BLaER1 (cell line): Measurements from ENCODE around the gene CTDSPL.

ENCODE experiments used
- H3K27ac ChIP-seq: shearing (Covaris generic); formaldehyde crosslinking; 2 replicates; pipeline ENCODE4 v1.8.1; 2022
- H3K27me3 ChIP-seq: shearing (Covaris generic); formaldehyde crosslinking; 2 replicates; pipeline ENCODE4 v1.8.1; 2022
- H3K36me3 ChIP-seq: shearing (Covaris generic); formaldehyde crosslinking; 2 replicates; pipeline ENCODE4 v1.8.1; 2022
- H3K4me1 ChIP-seq: shearing (Covaris generic); formaldehyde crosslinking; 2 replicates; pipeline ENCODE4 v1.8.1; 2022
- H3K4me2 ChIP-seq: shearing (Covaris generic); formaldehyde crosslinking; 2 replicates; pipeline ENCODE4 v1.8.1; 2022
- H3K4me3 ChIP-seq: shearing (Covaris generic); formaldehyde crosslinking; 2 replicates; pipeline ENCODE4 v1.8.1; 2022
- H3K9ac ChIP-seq: shearing (Covaris generic); formaldehyde crosslinking; 2 replicates; pipeline ENCODE4 v1.8.1; 2022
- H3K9me3 ChIP-seq: shearing (Covaris generic); formaldehyde crosslinking; 2 replicates; pipeline ENCODE4 v1.8.1; 2022
- H4K20me1 ChIP-seq: shearing (Covaris generic); formaldehyde crosslinking; 2 replicates; pipeline ENCODE4 v1.8.1; 2022
- Cebpa-rat ChIP-seq: shearing (Covaris generic); IDR thresholded peaks from 2 replicates; pipeline ENCODE4 v1.8.1; 2022

Gene CTDSPL

GRCh38 chr3:37852771-37853170, 8.9 kb upstream of the CTDSPL start:
- Histone ChIP-seq H3K4me2 (no peak overlapping the region), H3K27ac (no peak overlapping the region), H3K4me1 (no peaks in the 10 kb centered on the region), H3K9ac (no peak overlapping the region), H3K9me3 (no peaks in the 10 kb centered on the region), H3K36me3 (peaks cover 4% of the 10 kb centered on the region; the same call in 1 of the 2 replicates), H3K27me3 (no peaks in the 10 kb centered on the region), H4K20me1 (no peaks in the 10 kb centered on the region), H3K4me3 (no peak overlapping the region)
- no peak for TF ChIP-seq Cebpa-rat

DNA sequence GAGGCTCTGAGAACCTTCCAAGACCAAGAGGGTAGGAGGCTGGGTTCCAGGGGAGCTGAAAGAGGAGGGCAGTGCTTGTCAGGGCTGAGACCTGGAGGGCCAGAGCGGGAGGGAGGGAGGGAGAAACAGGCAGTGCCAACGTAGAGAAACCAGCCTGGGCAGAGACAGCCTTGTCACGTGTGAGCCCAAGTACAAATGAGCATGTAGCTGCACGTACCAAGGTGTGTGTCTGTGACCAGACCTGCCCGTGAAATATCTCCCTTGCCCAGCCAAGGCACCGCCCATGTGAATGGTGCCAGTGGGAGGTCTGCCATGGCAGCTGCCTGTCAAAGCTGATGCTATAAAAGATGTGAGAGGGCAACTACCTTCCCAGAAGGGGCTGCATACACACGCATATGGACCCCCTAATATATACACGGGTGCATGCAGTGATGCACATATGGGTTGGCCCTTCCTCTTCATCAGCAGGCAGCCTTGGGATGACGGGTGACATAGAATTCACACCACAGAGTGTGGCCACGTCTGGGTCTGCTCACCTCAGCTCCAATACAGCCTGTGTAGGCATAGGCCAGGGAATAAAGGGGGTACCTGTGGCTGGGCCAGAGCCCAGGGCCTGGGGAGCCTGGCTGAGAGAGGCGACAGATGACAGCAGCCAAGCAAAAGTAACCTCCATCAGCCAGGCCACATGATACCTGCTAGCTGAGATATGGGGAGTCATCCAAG, 7.8 kb upstream of the CTDSPL start:
- H4K20me1 ChIP-seq, result no peaks in the 10 kb centered on the region
- no peaks in the 10 kb centered on the region for H3K27me3 ChIP-seq
- no peak overlapping the region for H3K9ac ChIP-seq
- H3K4me2 ChIP-seq, result no peak overlapping the region
- TF ChIP-seq Cebpa-rat, result no peak
- peaks cover 4% of the 10 kb centered on the region; the same call in 1 of the 2 replicates for H3K36me3 ChIP-seq
- no peak overlapping the region for H3K27ac ChIP-seq
- H3K9me3 ChIP-seq, result no peaks in the 10 kb centered on the region
- no peak overlapping the region for H3K4me3 ChIP-seq
- H3K4me1 ChIP-seq, result peaks cover 4% of the 10 kb centered on the region; the same call in 1 of the 2 replicates

DNA sequence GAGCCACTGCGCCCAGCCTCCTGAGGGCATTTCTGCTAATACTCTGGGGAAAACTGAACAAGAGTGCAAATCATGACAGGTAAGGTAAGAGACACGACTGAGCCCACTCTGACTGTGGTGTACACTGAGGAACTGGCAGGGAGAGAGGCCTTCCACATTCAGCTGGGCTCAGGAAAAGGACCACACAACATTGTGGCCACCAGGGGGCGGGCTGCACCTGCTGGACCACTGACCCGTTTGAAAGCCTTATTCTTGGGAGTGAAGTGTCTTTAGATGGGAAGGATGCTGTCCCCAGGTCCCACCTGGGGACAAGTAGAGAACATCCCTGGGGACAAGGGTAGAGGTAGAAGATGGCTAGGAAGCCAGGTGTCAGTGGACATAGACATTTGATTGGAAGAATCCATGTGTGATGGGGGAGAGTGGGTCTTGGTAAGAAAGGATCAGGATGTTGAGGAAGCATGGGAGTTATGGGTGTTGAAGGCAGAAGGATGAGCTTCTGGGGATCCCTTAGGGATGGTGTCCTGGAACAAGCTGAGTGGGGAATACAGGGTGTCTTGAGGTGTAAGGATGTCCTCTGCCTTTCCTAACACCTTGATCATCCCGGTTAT, 6.2 kb upstream of the CTDSPL start:
- TF ChIP-seq Cebpa-rat, result no peak

GRCh38 chr3:37856381-37856780, 5.3 kb upstream of the CTDSPL start:
- no peak for TF ChIP-seq Cebpa-rat
- Histone ChIP-seq H3K4me1 (peaks cover 23% of the 10 kb centered on the region), H3K9ac (peak overlapping the region; percentile 4; the same call in 1 of the 2 replicates), H3K36me3 (no peaks in the 10 kb centered on the region), H3K4me2 (no peak overlapping the region), H3K4me3 (no peak overlapping the region), H4K20me1 (no peaks in the 10 kb centered on the region), H3K27ac (no peak overlapping the region), H3K27me3 (peaks cover 7% of the 10 kb centered on the region), H3K9me3 (no peaks in the 10 kb centered on the region)

More for the DNA sequence above, 6.2 kb upstream of the CTDSPL start:
- Histone ChIP-seq H3K27ac (no peak overlapping the region), H3K9ac (no peak overlapping the region), H3K27me3 (no peaks in the 10 kb centered on the region; the same call in 1 of the 2 replicates), H4K20me1 (no peaks in the 10 kb centered on the region), H3K36me3 (peaks cover under 1% of the 10 kb centered on the region; the same call in 1 of the 2 replicates), H3K9me3 (no peaks in the 10 kb centered on the region), H3K4me2 (no peak overlapping the region), H3K4me3 (no peak overlapping the region), H3K4me1 (peaks cover 17% of the 10 kb centered on the region)

GRCh38 chr3:37858742-37859141, 2.9 kb upstream of the CTDSPL start:
- Histone ChIP-seq H3K27ac (no peak overlapping the region), H3K36me3 (no peaks in the 10 kb centered on the region), H3K27me3 (peaks cover 25% of the 10 kb centered on the region), H3K9me3 (no peaks in the 10 kb centered on the region), H3K9ac (no peak overlapping the region), H3K4me2 (no peak overlapping the region), H4K20me1 (0 out of 2 replicates have a peak, but pooled peaks cover 3% of the 10 kb centered on the region), H3K4me1 (peaks cover 38% of the 10 kb centered on the region), H3K4me3 (no peak overlapping the region)
- TF ChIP-seq Cebpa-rat, result no peak

- H3K27me3 ChIP-seq, result peaks cover 27% of the 10 kb centered on the region
- H3K4me2 ChIP-seq, result peak overlapping the region; percentile 99; the same call in 1 of the 2 replicates
- H3K4me1 ChIP-seq, result peaks cover 42% of the 10 kb centered on the region
- no peaks in the 10 kb centered on the region for H3K9me3 ChIP-seq
- 0 out of 2 replicates have a peak, but pooled peaks cover 9% of the 10 kb centered on the region for H4K20me1 ChIP-seq
- H3K36me3 ChIP-seq, result no peaks in the 10 kb centered on the region
- H3K9ac ChIP-seq, result no peak overlapping the region
- no peak overlapping the region for H3K27ac ChIP-seq
- TF ChIP-seq Cebpa-rat, result no peak
- H3K4me3 ChIP-seq, result no peak overlapping the region
These were observed 2.3 kb upstream of the CTDSPL start for GRCh38 chr3:37859354-37859753.

GRCh38 chr3:37859908-37860199, 1.8 kb upstream of the CTDSPL start:
- Histone ChIP-seq H3K4me1 (peaks cover 42% of the 10 kb centered on the region), H3K9ac (no peak overlapping the region), H4K20me1 (0 out of 2 replicates have a peak, but pooled peaks cover 10% of the 10 kb centered on the region), H3K36me3 (no peaks in the 10 kb centered on the region), H3K27ac (peak overlapping the region; percentile 30; the same call in 1 of the 2 replicates), H3K9me3 (no peaks in the 10 kb centered on the region), H3K4me2 (peak overlapping the region; percentile 99), H3K27me3 (peaks cover 27% of the 10 kb centered on the region), H3K4me3 (no peak overlapping the region)
- no peak for TF ChIP-seq Cebpa-rat

- Histone ChIP-seq H3K9me3 (no peaks in the 10 kb centered on the region), H3K27me3 (peaks cover 27% of the 10 kb centered on the region), H3K4me1 (peaks cover 42% of the 10 kb centered on the region), H3K36me3 (no peaks in the 10 kb centered on the region), H3K4me3 (peak overlapping the region; percentile 75), H3K4me2 (peak overlapping the region; percentile 92), H3K9ac (peak overlapping the region; percentile 66), H4K20me1 (0 out of 2 replicates have a peak, but pooled peaks cover 10% of the 10 kb centered on the region), H3K27ac (no peak overlapping the region)
- TF ChIP-seq Cebpa-rat, result no peak
These were observed 681 bp downstream of the CTDSPL start for GRCh38 chr3:37862219-37862902.

DNA sequence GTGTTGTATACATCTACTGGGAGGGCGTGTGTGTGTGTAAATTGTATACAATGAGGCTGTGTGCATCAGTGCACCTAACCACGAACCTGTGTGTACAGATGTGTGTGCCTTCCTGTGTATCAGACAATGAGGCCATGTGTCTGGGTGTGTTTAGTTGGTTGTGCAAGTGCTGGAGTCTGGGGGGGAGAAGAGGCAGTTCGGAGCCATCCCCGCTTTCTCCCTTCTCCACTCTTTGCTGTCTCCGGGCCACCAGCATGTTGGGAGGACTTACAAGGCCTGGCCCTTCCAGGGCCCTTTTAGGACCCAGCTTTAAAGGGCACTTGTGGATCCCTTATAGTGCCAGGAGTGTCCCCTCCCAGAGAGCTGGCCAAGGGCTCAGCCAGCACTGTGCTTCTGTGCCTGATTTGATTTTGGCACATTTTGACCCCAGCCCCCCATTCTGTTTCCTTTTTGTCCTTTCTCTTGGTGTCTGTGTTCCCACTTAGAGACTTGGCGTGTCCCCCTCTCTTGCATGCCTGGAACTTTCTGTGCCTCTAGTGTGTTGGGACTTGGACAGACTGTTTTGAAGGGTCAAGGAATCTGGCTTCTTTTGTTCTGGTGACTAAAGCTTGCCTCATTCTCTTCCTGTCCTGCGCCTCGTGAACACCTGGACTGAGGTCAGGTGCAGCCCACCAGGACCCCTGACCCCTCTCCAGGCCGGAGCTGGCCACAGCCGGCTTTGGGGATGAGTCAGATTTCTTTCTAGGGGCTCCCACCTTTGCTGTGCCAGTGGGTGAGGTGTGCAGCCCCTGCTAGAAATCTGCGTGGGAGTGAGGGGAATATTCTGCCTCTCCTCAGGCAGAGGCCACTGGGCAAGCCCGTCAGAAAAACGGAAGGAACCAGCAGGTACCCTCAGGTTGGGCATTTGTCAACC, 1.5 kb downstream of the CTDSPL start:
- TF ChIP-seq Cebpa-rat, result no peak
- Histone ChIP-seq H3K4me2 (peak overlapping the region; percentile 92), H3K9ac (peak overlapping the region; percentile 66; the same call in 1 of the 2 replicates)

More for the DNA sequence above, 1.5 kb downstream of the CTDSPL start:
- peaks cover 42% of the 10 kb centered on the region for H3K4me1 ChIP-seq
- H3K27me3 ChIP-seq, result peaks cover 27% of the 10 kb centered on the region
- H3K9me3 ChIP-seq, result no peaks in the 10 kb centered on the region
- no peaks in the 10 kb centered on the region for H3K36me3 ChIP-seq
- no peak overlapping the region for H3K27ac ChIP-seq
- H4K20me1 ChIP-seq, result 0 out of 2 replicates have a peak, but pooled peaks cover 10% of the 10 kb centered on the region
- peak overlapping the region; percentile 75 for H3K4me3 ChIP-seq
